Smooth muscle cell (in vitro differentiated cells): ENCODE data around the gene CD96. TPM values are rescaled to one million over a fixed set of nuclear protein-coding genes. Genes with fewer than 3 reads are reported as not detected.
A peak's percentile ranks its signal among the peaks of the same experiment; 100 is the strongest.

Experiments used
- DNase-seq: peaks from one replicate; lab custom pipeline; 2025; ENCODE audit not compliant: unreplicated experiment; lab: John Stamatoyannopoulos, UW
- H2AFZ ChIP-seq: fragments of 200-600 bp; sonication (generic); 2 replicates; pipeline ENCODE4 v1.6.0; 2016; ENCODE audit warnings: antibody characterized with exemption, low read depth, mild to moderate bottlenecking
- H3F3A ChIP-seq: fragments of 200-600 bp; sonication (generic); 2 replicates; pipeline ENCODE4 v1.6.0; 2017; ENCODE audit warnings: antibody characterized with exemption, low read depth
- H3K27ac ChIP-seq: fragments of 200-600 bp; sonication (generic); 2 replicates; pipeline ENCODE4 v1.5.1; 2016; ENCODE audit warnings: low read depth, mild to moderate bottlenecking
- H3K27me3 ChIP-seq: fragments of 200-600 bp; sonication (generic); 2 replicates; pipeline ENCODE4 v1.6.1; 2016; ENCODE audit warnings: low read depth, mild to moderate bottlenecking
- H3K36me3 ChIP-seq: fragments of 200-600 bp; sonication (generic); 2 replicates; pipeline ENCODE4 v1.5.1; 2016; ENCODE audit warnings: low read depth
- H3K4me1 ChIP-seq: fragments of 200-600 bp; sonication (generic); 2 replicates; pipeline ENCODE4 v1.5.1; 2016; ENCODE audit warnings: low read depth
- H3K4me2 ChIP-seq: fragments of 200-600 bp; sonication (generic); 2 replicates; pipeline ENCODE4 v1.6.0; 2016; ENCODE audit warnings: mild to moderate bottlenecking
- H3K4me3 ChIP-seq: fragments of 200-600 bp; sonication (generic); 2 replicates; pipeline ENCODE4 v1.5.1; 2016; ENCODE audit warnings: mild to moderate bottlenecking
- H3K79me2 ChIP-seq: fragments of 200-600 bp; sonication (generic); 2 replicates; pipeline ENCODE4 v1.6.0; 2016; ENCODE audit warnings: low read depth, mild to moderate bottlenecking
- H3K9ac ChIP-seq: fragments of 200-600 bp; sonication (generic); 2 replicates; pipeline ENCODE4 v1.6.0; 2016; ENCODE audit warnings: low read depth
- H3K9me3 ChIP-seq: fragments of 200-600 bp; sonication (generic); replicated peaks from 2 replicates; pipeline ENCODE4 v1.5.1; 2016; ENCODE audit warnings: low read depth
- H4K20me1 ChIP-seq: fragments of 200-600 bp; sonication (generic); 2 replicates; pipeline ENCODE4 v1.6.0; 2016; ENCODE audit warnings: low read depth
- WGBS: methylation state at CpG from one replicate; pipeline ENCODE4 v1.1.7; 2016; ENCODE audit warnings: low lambda C conversion rate; 5-methylcytosine and 5-hydroxymethylcytosine counted together
- polyA plus RNA-seq: library from polyadenylated mRNA; unstranded; fragments of >200 nt; fragmentation: Nextera tagmentation; extraction: Ambion mirVana; gene quantifications from 2 replicates; pipeline ENCODE4 v1.2.1, GENCODE V29; 2016
- total RNA-seq: library from RNA; depleted of rRNA; stranded (reverse); fragments of >200 nt; gene quantifications from 2 replicates; pipeline ENCODE4 v1.2.3, GENCODE V29; 2014
- TF ChIP-seq, protein P1 (sequence below): fragments of 200-600 bp; sonication (generic); IDR thresholded peaks from 2 replicates; pipeline ENCODE4 v1.5.1; 2017; ENCODE audit warnings: borderline replicate concordance, mild to moderate bottlenecking, antibody characterized with exemption; ENCODE audit not compliant: insufficient read depth, poor library complexity, severe bottlenecking

The CD96 gene
- total and polyA plus RNA-seq, 2 experiments from 2014 or later, result 0.09 to 0.46 TPM

DNA sequence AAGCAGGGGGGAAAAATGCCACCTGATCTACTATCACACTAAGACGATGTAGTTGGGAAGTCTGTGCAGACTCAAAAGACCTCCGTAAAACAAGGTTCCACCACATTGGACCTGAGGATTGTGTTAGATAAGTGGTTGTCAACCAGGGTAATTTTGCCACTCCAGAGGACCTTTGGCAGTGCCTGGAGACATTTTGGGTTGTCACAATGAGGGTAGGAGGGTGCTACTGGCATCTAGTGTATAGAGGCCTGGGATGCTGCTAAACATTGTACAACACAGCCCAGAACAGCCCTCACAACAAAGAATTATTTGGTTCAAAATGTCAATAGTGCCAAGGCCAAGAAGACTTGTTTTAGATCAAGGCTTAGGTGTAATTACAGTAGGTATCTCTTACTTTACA lies 67.7 kb downstream of the CD96 start:
- H3K9me3 ChIP-seq, result no peaks in the 10 kb centered on the region
- H2AFZ ChIP-seq, result no peak overlapping the region
- H3K79me2 ChIP-seq, result no peaks in the 10 kb centered on the region
- H3F3A ChIP-seq, result no peaks in the 10 kb centered on the region
- TF ChIP-seq, protein P1, sequence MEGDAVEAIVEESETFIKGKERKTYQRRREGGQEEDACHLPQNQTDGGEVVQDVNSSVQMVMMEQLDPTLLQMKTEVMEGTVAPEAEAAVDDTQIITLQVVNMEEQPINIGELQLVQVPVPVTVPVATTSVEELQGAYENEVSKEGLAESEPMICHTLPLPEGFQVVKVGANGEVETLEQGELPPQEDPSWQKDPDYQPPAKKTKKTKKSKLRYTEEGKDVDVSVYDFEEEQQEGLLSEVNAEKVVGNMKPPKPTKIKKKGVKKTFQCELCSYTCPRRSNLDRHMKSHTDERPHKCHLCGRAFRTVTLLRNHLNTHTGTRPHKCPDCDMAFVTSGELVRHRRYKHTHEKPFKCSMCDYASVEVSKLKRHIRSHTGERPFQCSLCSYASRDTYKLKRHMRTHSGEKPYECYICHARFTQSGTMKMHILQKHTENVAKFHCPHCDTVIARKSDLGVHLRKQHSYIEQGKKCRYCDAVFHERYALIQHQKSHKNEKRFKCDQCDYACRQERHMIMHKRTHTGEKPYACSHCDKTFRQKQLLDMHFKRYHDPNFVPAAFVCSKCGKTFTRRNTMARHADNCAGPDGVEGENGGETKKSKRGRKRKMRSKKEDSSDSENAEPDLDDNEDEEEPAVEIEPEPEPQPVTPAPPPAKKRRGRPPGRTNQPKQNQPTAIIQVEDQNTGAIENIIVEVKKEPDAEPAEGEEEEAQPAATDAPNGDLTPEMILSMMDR, result no peak
- H3K36me3 ChIP-seq, result no peaks in the 10 kb centered on the region
- WGBS, result 91% methylated on average over 2 of the region's 2 CpGs
- H3K27me3 ChIP-seq, result no peaks in the 10 kb centered on the region
- DNase-seq, result no peak
- H3K27ac ChIP-seq, result peak overlapping the region; percentile 18
- H4K20me1 ChIP-seq, result no peaks in the 10 kb centered on the region
- no peaks in the 10 kb centered on the region for H3K4me1 ChIP-seq
- H3K4me2 ChIP-seq, result peak overlapping the region; percentile 9
- no peak overlapping the region for H3K9ac ChIP-seq
- no peak overlapping the region for H3K4me3 ChIP-seq

DNA sequence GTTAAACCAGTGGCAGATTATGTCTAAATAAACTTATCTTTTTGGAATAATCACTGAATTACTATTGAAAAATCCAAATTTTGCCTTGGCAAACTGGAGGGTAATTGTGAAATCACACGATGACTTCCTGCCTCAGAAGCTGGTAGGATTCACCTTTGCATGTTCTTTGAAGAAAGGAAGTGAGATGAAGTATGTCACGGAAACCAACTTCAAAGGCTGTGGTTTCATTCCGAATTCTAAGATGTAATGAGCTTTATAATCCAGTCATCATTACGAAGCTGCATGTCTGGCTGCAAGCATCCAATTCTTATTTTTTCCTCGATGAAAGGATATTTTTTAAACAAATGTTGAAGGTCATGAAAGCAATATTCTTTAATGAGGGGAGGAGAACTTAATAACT lies 68.2 kb downstream of the CD96 start:
- Histone ChIP-seq H3F3A (no peaks in the 10 kb centered on the region), H3K27ac (peak overlapping the region; percentile 18)
- TF ChIP-seq, protein P1, result no peak

DNA sequence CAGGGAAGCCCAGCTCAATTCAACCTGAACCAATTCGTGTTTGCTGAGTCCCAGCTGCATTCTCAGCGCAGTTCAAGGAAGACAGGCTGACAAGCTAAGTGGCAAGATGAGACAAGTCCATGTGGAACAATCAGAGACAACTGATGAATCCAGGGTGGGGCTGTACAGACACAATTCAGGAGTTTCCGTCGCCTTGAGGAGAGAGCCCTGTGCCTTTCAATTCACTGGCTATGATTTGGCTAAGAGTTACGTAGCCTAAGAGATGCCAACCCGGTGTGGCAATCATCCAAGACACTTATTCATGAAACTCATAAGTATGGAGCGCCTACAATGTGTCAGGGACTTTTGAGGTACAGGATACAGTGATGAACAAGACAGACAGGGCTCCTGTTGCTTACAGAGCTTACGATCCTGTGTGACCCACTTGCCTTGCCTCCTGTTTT lies 68.6 kb downstream of the CD96 start:
- Histone ChIP-seq H3K27me3 (no peaks in the 10 kb centered on the region), H3K9ac (no peak overlapping the region), H3K4me1 (no peaks in the 10 kb centered on the region), H3K4me2 (peak overlapping the region; percentile 9), H3K4me3 (no peak overlapping the region), H2AFZ (peak overlapping the region; percentile 1), H3K27ac (peak overlapping the region; percentile 18), H3F3A (no peaks in the 10 kb centered on the region), H3K79me2 (no peaks in the 10 kb centered on the region), H4K20me1 (no peaks in the 10 kb centered on the region), H3K36me3 (no peaks in the 10 kb centered on the region), H3K9me3 (no peaks in the 10 kb centered on the region)
- no peak for DNase-seq
- TF ChIP-seq, protein P1, result no peak
- 79% methylated on average over 8 of the region's 8 CpGs for WGBS

More for the DNA sequence above, 68.2 kb downstream of the CD96 start:
- Histone ChIP-seq H3K79me2 (no peaks in the 10 kb centered on the region), H2AFZ (peak overlapping the region; percentile 1), H3K27me3 (no peaks in the 10 kb centered on the region), H3K4me3 (no peak overlapping the region), H3K4me1 (no peaks in the 10 kb centered on the region), H3K36me3 (no peaks in the 10 kb centered on the region), H4K20me1 (no peaks in the 10 kb centered on the region), H3K9me3 (no peaks in the 10 kb centered on the region), H3K9ac (no peak overlapping the region), H3K4me2 (peak overlapping the region; percentile 9)
- DNase-seq, result no peak
- WGBS, result 65% methylated on average over 5 of the region's 5 CpGs

DNA sequence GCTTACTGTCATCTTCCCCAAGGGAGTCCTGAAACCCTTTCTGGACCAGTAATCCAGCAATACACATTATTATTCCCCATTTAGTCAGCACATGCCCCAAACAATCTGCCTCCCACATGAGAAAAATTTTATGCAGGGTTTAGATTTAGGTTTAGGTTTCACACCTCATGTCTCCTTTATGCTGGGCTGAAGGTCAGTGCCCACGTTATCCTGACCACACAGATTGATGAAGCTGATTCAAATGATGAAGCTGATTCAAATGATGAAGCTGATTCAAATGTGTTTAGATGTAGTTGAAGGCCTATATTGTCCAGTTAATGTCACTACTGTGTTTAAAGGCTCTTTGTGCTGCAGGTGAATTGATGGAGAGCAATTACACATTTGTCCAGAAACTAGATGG lies 71.3 kb downstream of the CD96 start:
- Histone ChIP-seq H4K20me1 (no peaks in the 10 kb centered on the region), H3K4me1 (no peaks in the 10 kb centered on the region), H2AFZ (no peak overlapping the region), H3K79me2 (no peaks in the 10 kb centered on the region), H3K9me3 (no peaks in the 10 kb centered on the region), H3K4me3 (no peak overlapping the region), H3K27me3 (no peaks in the 10 kb centered on the region), H3K9ac (no peak overlapping the region), H3F3A (no peaks in the 10 kb centered on the region), H3K36me3 (no peaks in the 10 kb centered on the region), H3K4me2 (no peak overlapping the region), H3K27ac (no peak overlapping the region)
- no peak for DNase-seq
- WGBS, result 97% methylated on average over 1 of the region's 1 CpG
- TF ChIP-seq, protein P1, result no peak
